Astrocyte of the hippocampus (primary cell): ENCODE results near the gene TAF1B.
"Not testable (repeated sequence)": the region's sequence is repeated elsewhere in the genome, so short reads cannot be mapped to it uniquely, and the experiment has no call there.

Source experiments
- DNase-seq: peaks from one replicate; pipeline ENCODE4 v3.0.0; 2011; ENCODE audit warnings: low read depth, low spot score

TAF1B gene

DNA sequence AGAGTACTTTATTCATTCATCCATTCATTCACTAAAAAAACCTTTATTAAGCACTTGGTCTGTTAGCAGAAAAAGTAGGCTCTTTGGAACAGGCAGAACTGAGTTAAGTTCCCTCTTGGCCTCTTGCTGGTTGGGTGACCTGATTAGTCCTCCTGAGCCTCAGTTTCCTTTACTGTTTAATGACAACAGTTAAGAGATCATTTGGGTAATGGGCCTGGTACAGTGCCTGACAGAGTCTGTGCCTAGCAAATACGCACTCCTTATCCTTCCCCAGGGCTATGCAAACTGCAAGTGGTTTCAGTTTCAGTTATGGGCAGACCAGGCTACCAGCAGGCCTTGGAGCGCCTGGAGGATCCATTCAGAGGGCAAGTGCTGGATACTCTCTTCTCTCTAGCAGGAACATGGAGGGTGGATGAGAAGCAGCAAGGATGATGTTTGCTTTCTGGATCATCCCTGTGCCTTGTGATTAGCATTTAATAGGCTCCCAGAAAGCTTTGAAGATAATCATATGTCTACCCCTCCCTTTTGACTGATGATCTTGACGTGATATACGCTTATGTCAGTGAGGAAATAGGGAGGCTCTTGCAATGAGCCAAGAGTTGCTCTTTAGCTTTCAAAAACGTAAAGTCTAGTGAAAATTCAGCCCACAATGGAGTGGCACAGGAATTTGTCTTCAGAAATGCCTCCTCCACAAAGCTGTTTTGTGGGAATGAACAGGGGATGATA is 12.4 kb upstream of the TAF1B start:
- no peak for DNase-seq

DNA sequence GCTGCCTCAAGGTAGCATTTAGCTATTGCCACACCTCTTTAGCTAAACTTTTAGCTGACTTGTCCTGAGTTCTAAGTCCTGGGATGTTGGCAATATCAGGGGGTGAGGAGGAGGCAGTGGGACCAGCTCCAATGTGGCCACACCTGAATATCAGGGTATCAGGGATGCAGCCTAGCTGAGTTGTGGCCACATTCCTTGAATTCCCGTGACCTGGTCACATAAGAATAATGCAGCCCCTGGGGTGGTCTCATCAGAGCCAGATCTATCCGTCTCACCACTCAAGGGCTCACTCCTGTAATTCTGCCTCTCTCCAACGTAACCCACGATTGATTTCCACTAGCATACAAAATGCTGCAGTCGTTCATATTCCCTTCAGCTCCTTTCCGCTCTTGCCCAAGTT is 11.6 kb upstream of the TAF1B start:
- DNase-seq: no peak

DNA sequence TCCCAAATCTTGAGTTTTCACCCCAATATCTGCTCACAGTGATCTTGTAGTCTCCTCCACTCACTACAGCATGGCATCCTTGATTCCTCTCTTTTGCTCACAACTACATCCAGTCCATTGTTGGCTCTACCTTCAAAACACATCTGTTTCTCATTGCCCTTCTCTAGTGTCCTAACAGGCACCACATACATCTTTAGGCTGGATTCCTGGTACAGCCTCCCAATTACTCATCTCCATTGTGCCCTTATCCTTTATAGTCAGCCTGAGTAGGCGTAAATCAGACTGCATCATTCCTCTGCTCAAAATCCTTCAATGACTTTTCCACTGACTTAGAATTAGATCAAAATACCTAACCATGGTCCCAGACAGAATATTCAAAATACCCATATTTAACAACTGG is 10.7 kb upstream of the TAF1B start:
- DNase-seq: no peak

DNA sequence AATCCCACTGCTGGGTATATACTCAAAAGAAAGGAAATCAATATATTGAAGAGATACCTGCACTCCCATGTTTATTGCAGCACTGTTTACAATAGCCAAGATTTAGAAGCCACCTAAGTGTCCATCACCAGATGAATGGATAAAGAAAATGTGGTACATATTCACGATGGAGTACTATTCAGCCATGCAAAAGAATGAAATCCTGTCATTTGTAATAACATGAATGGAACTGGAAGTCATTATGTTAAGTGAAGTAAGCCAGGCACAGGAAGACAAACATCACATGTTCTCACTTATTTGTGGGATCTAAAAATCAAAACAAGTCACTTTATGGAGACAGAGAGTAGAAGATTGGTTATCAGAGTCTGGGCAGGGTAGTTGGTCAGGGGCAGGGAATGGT is 8.2 kb upstream of the TAF1B start:
- not testable (repeated sequence) for DNase-seq

DNA sequence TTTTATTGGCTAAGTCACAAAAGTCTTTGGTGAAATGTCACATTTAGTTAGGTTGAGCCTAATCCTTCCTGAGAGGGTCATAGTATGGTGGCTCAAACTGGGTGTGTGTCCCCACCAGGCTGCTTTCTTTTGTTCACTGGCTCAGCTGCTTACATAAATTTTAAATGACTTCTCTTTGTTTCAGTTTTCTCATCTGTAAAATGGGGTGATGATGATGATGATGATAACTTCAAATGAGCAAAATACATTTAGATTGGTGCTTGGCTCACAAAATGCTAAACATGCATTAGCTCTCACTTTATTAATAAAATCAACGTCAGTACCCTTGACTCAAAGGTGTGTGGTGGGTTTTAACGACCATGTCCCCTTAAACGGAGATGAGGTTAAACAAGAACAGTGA is 7.2 kb upstream of the TAF1B start:
- no peak for DNase-seq

DNA sequence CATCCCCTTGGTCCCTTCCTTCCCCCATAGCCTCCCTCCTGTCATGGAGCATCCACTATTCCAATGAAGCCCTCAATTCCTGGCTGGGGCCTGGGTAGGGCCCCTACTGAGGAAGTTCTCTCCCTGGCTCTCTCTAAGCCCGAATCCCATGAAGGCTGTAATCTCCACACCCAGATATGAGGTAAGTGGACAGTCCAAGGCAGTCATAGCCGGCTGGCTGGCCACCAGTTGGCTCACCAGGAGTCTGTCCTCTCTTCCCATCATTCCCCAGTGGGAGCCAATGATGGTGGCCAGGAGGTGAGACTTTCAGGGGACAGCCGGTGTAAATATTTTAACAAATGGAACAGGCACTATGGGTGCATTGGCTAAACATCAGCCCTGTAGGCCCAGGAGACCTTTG is 6.8 kb upstream of the TAF1B start:
- DNase-seq: no peak

DNA sequence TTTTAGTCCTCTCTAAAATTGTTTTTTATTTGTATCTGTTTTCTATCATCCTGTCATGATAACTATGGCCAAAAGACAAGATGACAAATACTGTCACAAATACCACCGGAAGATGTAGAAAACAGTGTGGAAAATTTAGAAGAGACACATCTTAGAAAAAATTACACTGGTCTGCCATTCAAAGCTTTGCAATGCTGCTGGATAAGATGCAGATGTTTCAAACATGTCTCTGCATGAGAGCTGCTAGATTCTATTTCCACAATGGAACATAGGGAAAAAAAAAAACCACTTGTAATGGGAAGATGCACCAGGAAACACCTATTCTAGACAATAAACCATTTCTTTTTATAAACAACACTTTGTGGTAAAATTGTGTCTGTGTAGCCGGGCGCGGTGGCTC is 5.8 kb upstream of the TAF1B start:
- no peak for DNase-seq

DNA sequence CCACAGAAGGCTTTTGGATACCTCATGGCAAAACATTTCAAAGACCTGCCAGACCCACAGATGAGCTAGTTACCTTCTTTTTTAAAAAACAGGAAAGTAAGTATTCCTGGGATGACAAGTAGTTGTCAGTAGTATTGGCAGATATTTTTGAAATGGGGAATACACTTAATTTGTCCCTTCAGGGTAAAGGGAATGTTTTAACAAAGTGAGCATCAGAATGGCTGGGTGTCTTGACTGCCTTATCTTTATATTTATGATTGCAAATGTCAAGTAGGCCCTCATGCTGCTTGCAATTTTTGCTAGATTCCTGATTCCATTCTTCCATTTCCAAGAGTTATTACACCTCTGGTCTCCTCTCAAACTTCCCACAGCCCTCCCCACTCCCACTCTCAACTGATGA is 4.9 kb upstream of the TAF1B start:
- DNase-seq: no peak

DNA sequence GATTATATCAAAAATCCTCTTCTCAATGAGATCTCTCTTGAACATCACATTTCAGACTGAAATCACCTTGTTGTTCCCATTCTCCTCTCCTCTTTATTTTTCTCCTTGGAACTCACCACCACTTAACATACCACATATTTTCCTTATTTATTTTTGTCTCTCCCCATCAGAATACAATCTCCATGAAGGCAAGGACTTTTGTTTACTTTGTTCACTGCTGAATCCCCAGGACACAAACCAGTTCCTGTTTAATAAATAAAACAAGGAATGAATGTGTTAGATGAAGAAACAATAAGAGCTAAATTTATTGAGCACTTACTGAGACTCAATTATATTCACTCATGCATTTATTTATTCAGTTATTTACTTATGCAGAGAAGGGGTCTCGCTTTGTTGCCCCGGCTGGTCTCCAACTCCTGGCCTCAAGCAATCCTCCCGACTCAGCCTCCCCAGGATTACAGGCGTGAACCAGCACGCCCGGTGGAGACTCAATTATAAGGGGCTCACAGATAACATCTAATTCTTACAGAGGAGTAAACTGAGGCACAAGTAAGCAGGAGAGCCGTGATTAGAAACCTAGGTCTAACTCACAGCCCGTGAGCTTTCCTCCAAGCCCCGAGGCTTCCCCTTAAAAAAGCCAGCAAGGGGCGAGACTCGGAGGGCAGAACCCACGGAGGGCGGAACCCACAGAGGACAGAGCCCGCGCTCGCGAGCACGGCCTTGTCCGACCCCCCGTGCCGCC is 616 bp upstream of the TAF1B start:
- DNase-seq: no peak

DNA sequence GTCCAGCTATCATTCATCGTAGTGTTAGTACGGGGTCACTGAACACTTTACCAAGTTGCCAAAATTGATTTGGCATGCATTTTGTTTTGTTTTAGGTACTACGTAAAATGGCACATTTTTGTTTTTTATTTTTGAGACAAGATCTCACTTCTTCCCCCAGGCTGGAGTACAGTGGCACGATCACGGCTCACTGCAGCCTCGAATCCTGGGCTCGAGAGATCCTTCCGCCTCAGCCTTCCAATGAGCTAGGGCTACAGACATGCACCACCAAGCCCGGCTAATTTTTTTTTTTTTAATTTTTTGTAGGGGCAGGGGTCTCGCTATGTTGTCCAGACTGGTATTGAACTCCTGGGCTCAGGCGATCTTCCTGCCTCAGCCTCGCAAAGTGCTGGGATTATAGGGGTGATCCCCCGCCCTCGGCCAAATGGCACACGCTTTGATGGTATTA is 786 bp downstream of the TAF1B start:
- DNase-seq: no peak

DNA sequence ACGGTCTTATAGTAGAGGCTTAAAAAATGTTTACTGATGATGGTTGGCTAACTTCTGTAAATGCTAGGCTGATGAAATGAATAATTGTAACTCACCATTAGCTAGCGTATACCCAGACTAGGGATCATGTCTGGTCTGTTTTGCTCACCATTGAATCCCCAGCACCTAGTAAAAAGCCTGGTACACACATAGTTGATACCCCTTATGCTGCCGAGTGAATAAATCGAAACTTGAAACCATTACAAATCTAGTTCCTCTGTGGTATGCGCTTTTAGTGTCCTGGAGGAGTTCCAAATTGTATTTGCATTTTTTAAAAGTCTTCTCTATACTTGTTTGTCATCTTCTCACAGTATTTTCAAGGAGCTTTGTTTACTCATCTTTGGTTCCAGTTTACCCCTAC is 1.3 kb downstream of the TAF1B start:
- DNase-seq: peak; percentile 49

DNA sequence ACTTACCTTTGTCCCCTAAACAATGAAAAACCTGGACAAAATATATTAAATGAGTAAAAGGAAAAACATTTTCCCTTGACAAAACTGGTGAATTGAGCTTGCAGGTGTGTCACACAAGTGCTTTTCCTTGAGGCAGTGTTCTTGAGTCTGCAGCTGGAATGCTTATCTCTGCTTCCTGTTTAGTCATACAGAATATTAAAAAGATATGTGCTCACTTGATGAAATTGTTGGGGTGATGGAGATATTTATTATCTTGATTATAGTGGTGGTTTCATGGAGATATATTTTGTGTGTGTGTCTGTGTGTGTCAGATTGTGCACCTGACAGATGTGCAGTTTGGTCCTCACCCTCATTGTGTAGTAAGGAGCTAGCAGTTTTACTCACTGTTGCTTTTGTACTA is 3.3 kb downstream of the TAF1B start:
- DNase-seq: no peak

DNA sequence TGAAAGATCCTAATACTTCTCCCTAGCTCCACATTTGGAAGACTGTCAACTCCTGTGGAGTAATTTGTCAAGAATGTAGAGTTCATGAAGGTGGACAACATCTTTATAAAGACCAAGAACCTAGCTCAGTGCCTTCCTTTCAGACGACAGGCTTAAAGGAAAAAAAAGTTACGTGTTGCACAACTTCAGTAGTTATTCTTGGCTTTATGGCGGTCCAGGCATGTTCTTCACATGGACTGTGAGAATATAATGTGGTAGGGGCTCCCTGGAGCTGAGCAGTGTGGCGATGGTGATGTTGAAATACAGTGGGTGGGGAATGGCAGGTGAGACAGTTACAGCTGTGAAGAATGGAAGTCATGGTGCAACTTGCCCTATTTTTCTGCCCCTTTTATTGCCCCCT is 3.9 kb downstream of the TAF1B start:
- DNase-seq: peak; percentile 25

DNA sequence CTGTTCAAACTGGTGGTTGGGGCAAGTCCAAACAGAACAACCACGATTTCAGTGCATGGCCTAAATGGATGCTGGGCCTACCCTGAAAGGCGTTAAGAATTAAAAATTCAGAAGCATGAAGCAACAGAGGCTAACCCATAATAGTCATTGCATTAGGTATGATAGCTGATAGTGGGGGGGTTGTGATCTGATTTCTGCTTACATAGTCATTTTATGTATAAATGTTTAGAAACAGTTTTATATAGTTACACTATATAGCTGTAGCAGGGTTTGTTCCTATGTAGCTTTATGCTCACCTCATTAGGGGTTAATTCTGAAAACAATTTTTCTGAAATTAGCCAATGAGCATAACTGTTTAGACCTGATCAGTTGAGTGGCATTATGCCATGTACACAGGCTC is 9.6 kb downstream of the TAF1B start:
- no peak for DNase-seq

DNA sequence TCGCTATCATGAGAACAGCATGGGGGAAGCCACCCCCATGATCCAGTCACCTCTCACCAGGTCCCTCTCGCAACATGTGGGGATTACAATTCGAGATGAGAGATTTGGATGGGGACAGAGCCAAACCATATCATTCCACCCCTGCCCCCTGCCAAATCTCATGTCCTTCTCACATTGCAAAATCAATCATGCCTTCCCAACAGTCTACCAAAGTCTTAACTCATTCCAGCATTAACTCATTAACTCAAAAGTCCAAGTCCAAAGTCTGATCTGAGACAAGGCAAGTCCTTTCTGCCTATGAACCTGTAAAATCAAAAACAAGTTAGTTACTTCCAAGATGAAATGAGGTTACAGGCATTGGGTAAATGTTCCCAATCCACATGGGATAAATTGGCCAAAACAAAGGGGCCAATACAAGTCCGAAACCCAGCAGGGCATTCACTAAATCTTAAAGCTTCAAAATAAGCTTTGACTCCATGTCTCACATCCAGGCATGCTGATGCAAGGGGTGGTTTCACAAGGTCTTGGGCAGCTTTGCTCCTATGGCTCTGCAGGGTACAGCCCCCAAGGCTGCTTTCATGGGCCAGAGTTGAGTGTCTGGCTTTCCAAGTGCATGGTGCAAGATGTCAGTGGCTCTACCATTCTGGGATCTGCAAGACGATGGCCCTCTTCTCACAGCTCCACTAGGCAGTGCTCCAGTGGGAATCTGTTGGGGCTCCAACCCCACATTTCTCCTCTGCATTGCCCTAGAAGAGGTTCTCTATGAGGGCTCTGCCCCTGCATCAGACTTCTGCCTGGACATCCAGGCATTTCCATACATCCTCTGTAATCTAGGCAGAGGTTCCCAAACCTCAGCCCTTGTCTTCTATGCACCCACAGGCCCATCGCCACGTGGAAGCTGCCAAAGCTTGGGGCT is 14.8 kb downstream of the TAF1B start:
- DNase-seq: no peak

DNA sequence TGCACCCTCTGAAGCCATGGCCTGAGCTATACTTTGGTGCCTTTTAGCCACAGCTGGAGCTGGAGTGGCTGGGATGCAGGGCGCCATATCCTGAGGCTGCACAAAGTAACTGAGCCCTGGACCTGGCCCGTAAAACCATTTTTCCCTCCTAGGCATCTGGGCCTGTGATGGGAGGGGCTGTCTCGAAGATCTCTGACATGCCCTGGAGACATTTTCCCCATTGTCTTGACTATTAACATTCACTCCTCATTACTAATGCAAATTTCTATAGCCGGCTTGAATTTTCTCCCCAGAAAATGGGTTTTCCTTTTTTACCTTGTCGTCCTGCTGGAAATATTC is 15.4 kb downstream of the TAF1B start:
- DNase-seq: no peak

DNA sequence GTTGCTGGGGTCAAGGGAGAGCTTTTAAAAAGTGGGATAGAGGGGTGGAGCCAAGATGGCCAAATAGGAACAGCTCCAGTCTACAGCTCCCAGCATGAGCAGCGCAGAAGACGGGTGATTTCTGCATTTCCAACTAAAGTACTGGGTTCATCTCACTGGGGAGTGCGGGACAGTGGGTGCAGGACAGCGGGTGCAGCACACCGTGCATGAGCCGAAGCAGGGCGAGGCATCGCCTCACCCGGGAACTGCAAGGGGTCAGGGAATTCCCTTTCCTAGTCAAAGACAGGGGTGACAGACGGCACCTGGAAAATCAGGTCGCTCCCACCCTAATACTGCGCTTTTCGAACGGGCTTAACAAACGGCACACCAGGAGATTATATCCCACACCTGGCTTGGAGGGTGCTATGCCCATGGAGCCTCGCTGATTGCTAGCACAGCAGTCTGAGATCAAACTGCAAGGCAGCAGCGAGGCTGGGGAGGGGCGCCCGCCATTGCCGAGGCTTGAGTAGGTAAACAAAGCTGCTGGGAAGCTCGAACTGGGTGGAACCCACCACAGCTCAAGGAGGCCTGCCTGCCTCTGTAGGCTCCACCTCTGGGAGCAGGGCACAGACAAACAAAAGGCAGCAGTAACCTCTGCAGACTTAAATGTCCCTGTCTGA is 17.8 kb downstream of the TAF1B start:
- not testable (repeated sequence) for DNase-seq

DNA sequence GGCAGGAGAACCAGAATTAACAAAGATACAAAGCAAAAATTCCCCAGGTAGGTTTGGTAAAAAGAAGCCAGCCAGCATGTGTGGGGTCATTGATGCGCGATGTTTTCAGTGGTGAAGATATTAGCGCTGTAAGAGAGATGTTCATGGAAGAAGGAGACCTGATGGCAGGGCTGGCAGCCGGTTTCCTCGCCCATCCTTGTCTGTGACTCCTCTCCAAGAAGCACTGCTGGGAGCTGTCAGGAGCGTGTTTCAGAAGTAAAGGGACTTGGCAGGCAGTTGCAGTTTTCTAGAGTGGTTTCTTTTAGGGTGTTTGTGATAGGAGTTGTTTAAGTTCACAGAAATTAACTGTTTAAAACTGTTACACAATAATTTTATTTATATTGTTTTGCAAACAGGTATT is 24.6 kb downstream of the TAF1B start:
- no peak for DNase-seq

DNA sequence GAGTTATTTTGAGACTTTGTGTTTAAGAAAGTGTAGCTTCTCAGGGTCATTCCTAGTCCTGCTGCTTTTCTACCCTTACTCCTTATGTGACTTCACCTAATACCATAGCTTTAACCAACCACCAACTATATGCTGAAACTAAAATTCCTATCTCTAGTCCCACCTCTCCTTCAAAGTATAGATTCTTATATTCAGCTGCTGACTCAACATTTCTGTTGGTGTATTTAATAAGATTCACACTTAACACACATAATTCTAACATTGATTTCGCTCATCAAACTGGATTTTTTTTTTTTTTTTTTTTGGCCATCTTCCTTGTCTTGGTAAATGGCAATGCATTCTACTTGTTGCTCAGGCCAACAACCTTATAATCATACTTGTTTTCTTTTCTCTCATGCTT is 30.1 kb downstream of the TAF1B start:
- DNase-seq: no peak

DNA sequence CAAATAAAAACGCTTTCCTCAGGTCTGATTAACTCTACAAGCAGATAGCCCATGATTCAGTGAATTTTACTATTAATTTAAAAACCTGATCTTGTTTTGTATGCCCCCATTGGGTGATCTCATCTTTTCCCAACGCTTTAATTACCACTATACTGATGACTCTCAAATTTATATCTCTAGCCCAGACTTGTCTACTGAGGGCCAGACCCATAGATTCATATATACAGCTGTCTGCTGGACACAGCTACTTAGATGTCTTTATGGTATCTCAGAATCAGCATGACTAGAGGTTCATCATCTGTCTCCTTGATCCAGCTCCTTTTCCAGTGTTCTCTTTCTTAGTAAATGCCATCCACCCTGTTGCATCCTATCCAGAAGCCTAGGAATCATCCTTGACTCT is 33.8 kb downstream of the TAF1B start:
- no peak for DNase-seq

DNA sequence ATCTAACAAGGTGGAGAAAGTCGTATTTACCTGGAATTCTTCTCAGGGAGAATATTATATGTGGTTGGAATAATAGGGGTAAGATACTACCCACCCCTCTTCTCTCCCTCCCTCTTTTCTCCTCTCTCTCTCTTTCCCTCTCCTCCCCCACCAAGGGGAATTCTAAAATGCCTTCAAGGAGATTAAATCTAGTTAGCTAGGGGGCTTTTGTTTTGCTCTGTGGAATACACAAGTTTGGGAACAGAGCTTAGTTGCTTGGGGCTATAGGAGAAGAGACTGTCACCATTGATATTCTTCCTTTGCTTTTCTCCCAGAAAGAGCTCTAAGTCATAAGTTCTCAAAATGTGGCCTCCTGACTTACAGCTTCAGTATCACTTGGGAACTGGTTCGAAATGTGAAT is 34.5 kb downstream of the TAF1B start:
- no peak for DNase-seq
